ENCODE data around the gene REG1A.

The REG1A gene

GRCh38 chr2:79120194-79120713 lies at the start of gene REG1A:
REG1A (plus strand) TSS chr2:79120488; CDS start chr2:79120862, 374 bp downstream.
- no peak for DNase-seq

- no peak for DNase-seq
These were observed 49.2 kb upstream of the REG1A start for GRCh38 chr2:79071078-79071477.

- no peak for DNase-seq
These were observed 37.3 kb upstream of the REG1A start for GRCh38 chr2:79082987-79083386.

- no peak for DNase-seq
These were observed 36.6 kb upstream of the REG1A start for GRCh38 chr2:79083597-79084251.

- no peak for DNase-seq
These were observed 35.7 kb upstream of the REG1A start for GRCh38 chr2:79084495-79085135.

GRCh38 chr2:79085382-79085781 lies 34.9 kb upstream of the REG1A start:
- no peak for DNase-seq

- no peak for DNase-seq
These were observed 34.0 kb upstream of the REG1A start for GRCh38 chr2:79086255-79086654.

- DNase-seq = no peak
These were observed 32.4 kb upstream of the REG1A start, which contains the start of gene REG1B for GRCh38 chr2:79087785-79088364. REG1B (minus strand) TSS chr2:79087993; CDS start chr2:79087612, 381 bp downstream.

- no peak for DNase-seq
These were observed 29.6 kb upstream of the REG1A start for GRCh38 chr2:79090693-79091092.

- DNase-seq = no peak
These were observed 22.4 kb upstream of the REG1A start for GRCh38 chr2:79097843-79098242.

GRCh38 chr2:79099140-79099686 lies 21.1 kb upstream of the REG1A start:
- DNase-seq = no peak

GRCh38 chr2:79100285-79100684 lies 20.0 kb upstream of the REG1A start:
- no peak for DNase-seq

- no peak for DNase-seq
These were observed 19.3 kb upstream of the REG1A start for GRCh38 chr2:79101024-79101423.

GRCh38 chr2:79103214-79103613 lies 17.1 kb upstream of the REG1A start:
- no peak for DNase-seq

GRCh38 chr2:79105259-79105658 lies 15.0 kb upstream of the REG1A start:
- DNase-seq = no peak

GRCh38 chr2:79112269-79112668 lies 8.0 kb upstream of the REG1A start:
- DNase-seq = no peak

GRCh38 chr2:79114797-79115494 lies 5.3 kb upstream of the REG1A start:
- DNase-seq = no peak

GRCh38 chr2:79116997-79117928 lies 3.0 kb upstream of the REG1A start:
- no peak for DNase-seq

GRCh38 chr2:79122676-79123075 lies 2.4 kb downstream of the REG1A start:
- no peak for DNase-seq

- no peak for DNase-seq
These were observed 4.8 kb downstream of the REG1A start for GRCh38 chr2:79124907-79125720.

GRCh38 chr2:79125721-79125985 lies 5.4 kb downstream of the REG1A start:
- no peak for DNase-seq
